Measurements from ENCODE around the gene LAMA2.

The LAMA2 gene, protein sequence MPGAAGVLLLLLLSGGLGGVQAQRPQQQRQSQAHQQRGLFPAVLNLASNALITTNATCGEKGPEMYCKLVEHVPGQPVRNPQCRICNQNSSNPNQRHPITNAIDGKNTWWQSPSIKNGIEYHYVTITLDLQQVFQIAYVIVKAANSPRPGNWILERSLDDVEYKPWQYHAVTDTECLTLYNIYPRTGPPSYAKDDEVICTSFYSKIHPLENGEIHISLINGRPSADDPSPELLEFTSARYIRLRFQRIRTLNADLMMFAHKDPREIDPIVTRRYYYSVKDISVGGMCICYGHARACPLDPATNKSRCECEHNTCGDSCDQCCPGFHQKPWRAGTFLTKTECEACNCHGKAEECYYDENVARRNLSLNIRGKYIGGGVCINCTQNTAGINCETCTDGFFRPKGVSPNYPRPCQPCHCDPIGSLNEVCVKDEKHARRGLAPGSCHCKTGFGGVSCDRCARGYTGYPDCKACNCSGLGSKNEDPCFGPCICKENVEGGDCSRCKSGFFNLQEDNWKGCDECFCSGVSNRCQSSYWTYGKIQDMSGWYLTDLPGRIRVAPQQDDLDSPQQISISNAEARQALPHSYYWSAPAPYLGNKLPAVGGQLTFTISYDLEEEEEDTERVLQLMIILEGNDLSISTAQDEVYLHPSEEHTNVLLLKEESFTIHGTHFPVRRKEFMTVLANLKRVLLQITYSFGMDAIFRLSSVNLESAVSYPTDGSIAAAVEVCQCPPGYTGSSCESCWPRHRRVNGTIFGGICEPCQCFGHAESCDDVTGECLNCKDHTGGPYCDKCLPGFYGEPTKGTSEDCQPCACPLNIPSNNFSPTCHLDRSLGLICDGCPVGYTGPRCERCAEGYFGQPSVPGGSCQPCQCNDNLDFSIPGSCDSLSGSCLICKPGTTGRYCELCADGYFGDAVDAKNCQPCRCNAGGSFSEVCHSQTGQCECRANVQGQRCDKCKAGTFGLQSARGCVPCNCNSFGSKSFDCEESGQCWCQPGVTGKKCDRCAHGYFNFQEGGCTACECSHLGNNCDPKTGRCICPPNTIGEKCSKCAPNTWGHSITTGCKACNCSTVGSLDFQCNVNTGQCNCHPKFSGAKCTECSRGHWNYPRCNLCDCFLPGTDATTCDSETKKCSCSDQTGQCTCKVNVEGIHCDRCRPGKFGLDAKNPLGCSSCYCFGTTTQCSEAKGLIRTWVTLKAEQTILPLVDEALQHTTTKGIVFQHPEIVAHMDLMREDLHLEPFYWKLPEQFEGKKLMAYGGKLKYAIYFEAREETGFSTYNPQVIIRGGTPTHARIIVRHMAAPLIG (N-terminal part only)

DNA sequence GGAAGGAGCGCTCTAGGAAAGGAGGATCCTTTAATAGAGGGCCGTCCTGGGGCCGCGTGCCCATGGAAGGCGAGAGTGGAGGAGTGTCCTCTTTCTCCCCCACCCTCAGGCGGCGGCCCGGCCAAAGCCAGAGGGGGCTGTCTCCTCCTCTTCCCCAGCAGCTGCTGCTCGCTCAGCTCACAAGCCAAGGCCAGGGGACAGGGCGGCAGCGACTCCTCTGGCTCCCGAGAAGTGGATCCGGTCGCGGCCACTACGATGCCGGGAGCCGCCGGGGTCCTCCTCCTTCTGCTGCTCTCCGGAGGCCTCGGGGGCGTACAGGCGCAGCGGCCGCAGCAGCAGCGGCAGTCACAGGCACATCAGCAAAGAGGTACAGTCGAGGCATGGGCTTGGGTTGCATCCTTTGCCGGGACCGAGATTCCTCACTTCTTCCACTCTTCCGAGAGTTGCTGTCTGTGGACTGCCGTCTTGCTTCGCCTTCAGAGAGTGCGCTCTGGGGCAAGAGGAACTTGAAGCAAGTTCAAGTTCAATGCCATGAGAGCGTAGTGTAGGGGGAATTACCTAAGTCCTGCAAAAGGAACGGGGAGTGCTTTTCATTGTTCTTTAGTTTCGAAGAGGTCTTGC, at the start of gene LAMA2:
Gene LAMA2, plus strand, starts transcription at position 148 of the 621 bp plus-strand sequence. Its CDS starts 108 bp downstream, at position 256.
- H3K4me3 ChIP-seq = peak within 1 kb of the TSS; percentile 76
- H3K27ac ChIP-seq = peak within 1 kb of the TSS; percentile 78 to 87
- peak; percentile 94 for DNase-seq (ENCODE audit: low spot score)
- TF ChIP-seq, protein P1, sequence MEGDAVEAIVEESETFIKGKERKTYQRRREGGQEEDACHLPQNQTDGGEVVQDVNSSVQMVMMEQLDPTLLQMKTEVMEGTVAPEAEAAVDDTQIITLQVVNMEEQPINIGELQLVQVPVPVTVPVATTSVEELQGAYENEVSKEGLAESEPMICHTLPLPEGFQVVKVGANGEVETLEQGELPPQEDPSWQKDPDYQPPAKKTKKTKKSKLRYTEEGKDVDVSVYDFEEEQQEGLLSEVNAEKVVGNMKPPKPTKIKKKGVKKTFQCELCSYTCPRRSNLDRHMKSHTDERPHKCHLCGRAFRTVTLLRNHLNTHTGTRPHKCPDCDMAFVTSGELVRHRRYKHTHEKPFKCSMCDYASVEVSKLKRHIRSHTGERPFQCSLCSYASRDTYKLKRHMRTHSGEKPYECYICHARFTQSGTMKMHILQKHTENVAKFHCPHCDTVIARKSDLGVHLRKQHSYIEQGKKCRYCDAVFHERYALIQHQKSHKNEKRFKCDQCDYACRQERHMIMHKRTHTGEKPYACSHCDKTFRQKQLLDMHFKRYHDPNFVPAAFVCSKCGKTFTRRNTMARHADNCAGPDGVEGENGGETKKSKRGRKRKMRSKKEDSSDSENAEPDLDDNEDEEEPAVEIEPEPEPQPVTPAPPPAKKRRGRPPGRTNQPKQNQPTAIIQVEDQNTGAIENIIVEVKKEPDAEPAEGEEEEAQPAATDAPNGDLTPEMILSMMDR (IDR thresholded peaks at IDR 0.05) = no peak

DNA sequence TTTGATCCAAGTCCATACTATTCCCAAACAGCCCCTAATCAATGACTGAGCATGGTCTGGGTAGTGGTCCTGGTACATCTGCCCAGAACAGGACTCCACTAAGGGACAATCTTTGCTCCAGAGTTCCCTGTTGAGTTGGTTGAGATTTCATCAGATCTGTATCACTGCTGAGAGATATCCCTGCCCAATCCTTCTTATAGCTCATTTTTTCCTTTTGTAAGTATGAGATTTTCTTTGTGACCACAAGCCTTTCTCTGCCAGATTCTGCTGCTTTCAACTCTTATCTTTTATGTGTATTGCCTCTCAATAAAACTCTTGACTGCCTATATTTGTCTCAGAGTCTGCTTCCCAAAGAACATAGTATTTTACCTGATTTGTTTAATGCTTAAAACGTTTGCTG, 46.2 kb upstream of the LAMA2 start:
- no peak overlapping the region for H3K27ac ChIP-seq
- TF ChIP-seq, protein P1 (IDR thresholded peaks at IDR 0.05) = no peak
- no peak overlapping the region for H3K4me3 ChIP-seq
- DNase-seq (ENCODE audit: low spot score) = no peak

DNA sequence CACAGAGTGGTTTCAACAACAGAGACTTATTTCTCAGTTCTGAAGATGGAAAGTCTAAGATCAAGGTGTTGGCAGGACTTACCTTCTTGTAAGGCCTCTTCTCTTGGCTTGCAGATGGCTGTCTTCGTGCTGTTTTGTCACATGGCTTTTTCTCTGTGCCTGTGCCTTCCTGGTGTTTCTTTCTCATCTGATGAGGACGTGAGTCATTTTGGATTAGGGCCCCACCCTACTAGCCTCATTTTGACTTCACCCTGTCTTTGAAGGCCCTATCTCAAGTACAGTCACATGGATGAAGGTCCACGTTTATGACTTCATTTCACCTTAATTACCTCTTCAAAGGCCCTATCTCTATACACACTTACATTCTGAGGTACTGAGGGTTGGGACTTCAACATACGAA, 41.4 kb upstream of the LAMA2 start:
- no peak for DNase-seq (ENCODE audit: low spot score)
- Histone ChIP-seq H3K4me3 (no peak overlapping the region), H3K27ac (no peak overlapping the region)
- TF ChIP-seq, protein P1 (IDR thresholded peaks at IDR 0.05) = no peak

DNA sequence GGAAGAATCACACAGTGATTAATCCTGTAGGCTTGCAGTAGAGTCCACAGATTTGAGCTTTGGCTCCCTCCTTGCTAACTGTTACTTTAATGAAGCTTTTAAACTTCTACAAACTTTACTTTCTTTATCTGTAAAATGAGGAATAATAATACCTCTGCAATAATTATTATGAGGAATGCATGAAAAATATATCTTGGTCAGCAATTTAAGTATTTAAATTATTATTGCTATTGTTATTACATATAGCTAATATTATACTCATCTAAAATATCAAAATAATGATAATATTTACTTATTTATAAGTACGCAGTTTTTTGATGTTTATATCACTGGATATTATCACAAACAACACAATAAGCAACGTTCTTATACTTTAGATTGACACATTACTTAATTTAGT, 38.3 kb upstream of the LAMA2 start:
- H3K27ac ChIP-seq = no peak overlapping the region
- no peak overlapping the region for H3K4me3 ChIP-seq
- TF ChIP-seq, protein P1 (IDR thresholded peaks at IDR 0.05) = no peak
- DNase-seq (ENCODE audit: low spot score) = no peak

DNA sequence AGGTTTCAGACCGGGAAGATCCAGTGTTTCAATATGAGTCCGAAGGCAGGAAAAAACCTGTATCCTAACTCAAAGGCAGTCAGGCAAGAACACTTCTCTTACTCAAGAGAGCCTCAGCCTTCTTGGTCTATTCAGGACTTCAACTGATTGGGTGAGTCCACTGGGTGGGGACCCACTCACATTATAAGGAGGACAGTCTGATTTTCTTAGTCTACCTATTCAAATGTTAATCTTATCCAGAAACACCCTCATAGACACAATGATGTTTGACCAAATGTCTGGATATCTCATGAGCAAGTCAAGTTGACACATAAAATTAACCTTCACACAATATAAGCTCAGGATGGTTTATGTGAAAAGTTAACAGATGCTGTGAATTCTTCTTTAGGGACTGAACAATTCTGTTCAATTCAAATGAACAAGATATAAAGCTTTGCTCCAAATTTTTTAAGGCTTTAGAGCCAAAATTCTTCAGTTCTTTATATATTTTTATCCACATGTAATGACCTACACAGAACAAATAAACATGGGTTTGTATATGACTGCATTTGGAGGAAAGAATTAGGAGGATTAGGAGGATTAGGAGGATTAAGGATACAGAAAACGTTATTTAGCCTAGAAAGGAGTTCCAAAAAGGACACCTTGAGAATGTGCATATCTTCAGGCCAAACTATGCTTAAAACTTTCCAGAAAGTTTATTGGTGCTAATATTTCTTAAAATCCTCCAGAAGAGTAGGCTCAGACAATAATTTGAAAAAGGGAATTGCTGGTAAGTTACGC, 35.3 kb upstream of the LAMA2 start:
- Histone ChIP-seq H3K27ac (no peak overlapping the region), H3K4me3 (no peak overlapping the region)
- DNase-seq (ENCODE audit: low spot score) = no peak
- TF ChIP-seq, protein P1 (IDR thresholded peaks at IDR 0.05) = no peak

Measured in coronary artery (tissue), 2 donors.